Endothelial cell of umbilical vein (primary cell): ENCODE measurements around the gene QPCTL.

ENCODE experiments used
- EZH2 ChIP-seq: IDR thresholded peaks from 2 replicates; pipeline ENCODE4 v1.6.1; 2012; ENCODE audit warnings: borderline replicate concordance, low read depth, mild to moderate bottlenecking, moderate library complexity, low read length, inconsistent platforms; ENCODE audit not compliant: severe bottlenecking
- MAX ChIP-seq: IDR thresholded peaks from 2 replicates; pipeline ENCODE4 v1.6.1; 2011; ENCODE audit not compliant: insufficient read depth, insufficient read length
- MYC ChIP-seq: IDR thresholded peaks from one replicate; pipeline ENCODE4 v1.6.1; 2011; ENCODE audit warnings: mild to moderate bottlenecking, low read depth, low read length
- POLR2A ChIP-seq: IDR thresholded peaks from 2 replicates; pipeline ENCODE4 v1.6.1; 2012; ENCODE audit warnings: low read depth, mild to moderate bottlenecking, control low read depth, low read length
- POLR2AphosphoS5 ChIP-seq: IDR thresholded peaks from 2 replicates; pipeline ENCODE4 v1.6.1; 2012; ENCODE audit warnings: low read depth, mild to moderate bottlenecking, control low read depth, low read length, moderate library complexity; ENCODE audit not compliant: insufficient read depth
- TF ChIP-seq, protein P1 (sequence below), 2 donors: IDR thresholded peaks; 1 replicate in 1 of 2; 2 replicates in 1 of 2; pipeline ENCODE4 v1.5.1; 2011; ENCODE audit warnings: low read length in 2 of 2, mild to moderate bottlenecking in 2 of 2, moderate library complexity in 2 of 2, control low read depth in 1 of 2, inconsistent platforms in 1 of 2, low read depth in 1 of 2; ENCODE audit not compliant: insufficient read depth in 1 of 2; ENCODE audit errors: extremely low read depth in 1 of 2

GRCh38 chr19:45663800-45664199, 28.7 kb upstream of the QPCTL start:
- TF ChIP-seq, protein P1, sequence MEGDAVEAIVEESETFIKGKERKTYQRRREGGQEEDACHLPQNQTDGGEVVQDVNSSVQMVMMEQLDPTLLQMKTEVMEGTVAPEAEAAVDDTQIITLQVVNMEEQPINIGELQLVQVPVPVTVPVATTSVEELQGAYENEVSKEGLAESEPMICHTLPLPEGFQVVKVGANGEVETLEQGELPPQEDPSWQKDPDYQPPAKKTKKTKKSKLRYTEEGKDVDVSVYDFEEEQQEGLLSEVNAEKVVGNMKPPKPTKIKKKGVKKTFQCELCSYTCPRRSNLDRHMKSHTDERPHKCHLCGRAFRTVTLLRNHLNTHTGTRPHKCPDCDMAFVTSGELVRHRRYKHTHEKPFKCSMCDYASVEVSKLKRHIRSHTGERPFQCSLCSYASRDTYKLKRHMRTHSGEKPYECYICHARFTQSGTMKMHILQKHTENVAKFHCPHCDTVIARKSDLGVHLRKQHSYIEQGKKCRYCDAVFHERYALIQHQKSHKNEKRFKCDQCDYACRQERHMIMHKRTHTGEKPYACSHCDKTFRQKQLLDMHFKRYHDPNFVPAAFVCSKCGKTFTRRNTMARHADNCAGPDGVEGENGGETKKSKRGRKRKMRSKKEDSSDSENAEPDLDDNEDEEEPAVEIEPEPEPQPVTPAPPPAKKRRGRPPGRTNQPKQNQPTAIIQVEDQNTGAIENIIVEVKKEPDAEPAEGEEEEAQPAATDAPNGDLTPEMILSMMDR (IDR thresholded peaks at IDR 0.05; ENCODE audit: extremely low read depth in 1 of 2, insufficient read depth in 1 of 2, low read depth in 1 of 2, low read length in 2 of 2) = no peak
- TF ChIP-seq POLR2A (no peak), EZH2 (no peak), MAX (no peak), POLR2AphosphoS5 (no peak), MYC (no peak)
